ENCODE measurements around the gene CCDC71. TPM values are rescaled to one million over a fixed set of nuclear protein-coding genes. Genes with fewer than 3 reads are reported as not detected.

Gene CCDC71
- polyA plus RNA-seq, 3 donors, result 20.2 to 30.2 (median 24.3) TPM

- DNase-seq (ENCODE audit: extremely low read depth in 1 of 11, low read depth in 9 of 11, low spot score in 4 of 11), result no peak
Observed at GRCh38 chr3:49119439-49119838, 46.7 kb downstream of the CCDC71 start.

GRCh38 chr3:49119036-49119435 is 47.1 kb downstream of the CCDC71 start:
- DNase-seq (ENCODE audit: extremely low read depth in 1 of 11, low read depth in 9 of 11, low spot score in 4 of 11), result no peak

Other genes starting within 250 kb of the CCDC71 start
- 10 to 100 TPM; 68.6 to 98.2 (median 71.4) TPM for gene ARIH2, start 247.5 kb downstream of the CCDC71 start, polyA plus RNA-seq (ENCODE audit: insufficient read length in 3 of 3)
- gene P4HTM, start 176.1 kb downstream of the CCDC71 start, polyA plus RNA-seq (ENCODE audit: insufficient read length in 3 of 3), result 10 to 100 TPM; 36.5 to 52.1 (median 48.5) TPM
- gene WDR6, start 158.9 kb downstream of the CCDC71 start, polyA plus RNA-seq (ENCODE audit: insufficient read length in 3 of 3), result 100 to 1,000 TPM; 192 to 229 (median 222) TPM
- 10 to 100 TPM; 72.7 to 78.1 (median 72.7) TPM for gene DALRD3, start 147.8 kb downstream of the CCDC71 start, polyA plus RNA-seq (ENCODE audit: insufficient read length in 3 of 3)
- gene NDUFAF3, start 144.2 kb downstream of the CCDC71 start, polyA plus RNA-seq (ENCODE audit: insufficient read length in 3 of 3), result 10 to 100 TPM; 53.6 to 79.9 (median 69.9) TPM
- gene IMPDH2, start 136.9 kb downstream of the CCDC71 start, polyA plus RNA-seq (ENCODE audit: insufficient read length in 3 of 3), result 100 to 1,000 TPM; 216 to 230 (median 219) TPM
- 10 to 100 TPM; 82.2 to 93.0 (median 88.0) TPM for gene QRICH1, start 72.3 kb downstream of the CCDC71 start, polyA plus RNA-seq (ENCODE audit: insufficient read length in 3 of 3)
- gene QARS1, start 61.6 kb downstream of the CCDC71 start, polyA plus RNA-seq (ENCODE audit: insufficient read length in 3 of 3), result 100 to 1,000 TPM; 289 to 321 (median 300) TPM
- gene USP19, start 45.5 kb downstream of the CCDC71 start, polyA plus RNA-seq (ENCODE audit: insufficient read length in 3 of 3), result 10 to 100 TPM; 56.2 to 62.6 (median 60.1) TPM
- gene LAMB2, start 33.3 kb downstream of the CCDC71 start, polyA plus RNA-seq (ENCODE audit: insufficient read length in 3 of 3), result 100 to 1,000 TPM; 357 to 459 (median 441) TPM
- 10 to 100 TPM; 38.9 to 45.9 (median 40.0) TPM for gene KLHDC8B, start 5.3 kb upstream of the CCDC71 start, polyA plus RNA-seq (ENCODE audit: insufficient read length in 3 of 3)
- 10 to 100 TPM in 2 of 3 donors, 1 to 10 TPM in 1; 8.7 to 12.6 (median 10.6) TPM for gene C3orf62, start 110.9 kb upstream of the CCDC71 start, polyA plus RNA-seq (ENCODE audit: insufficient read length in 3 of 3)
- 10 to 100 TPM; 61.2 to 77.5 (median 66.5) TPM for gene USP4, start 173.7 kb upstream of the CCDC71 start, polyA plus RNA-seq (ENCODE audit: insufficient read length in 3 of 3)
- gene GPX1, start 192.0 kb upstream of the CCDC71 start, polyA plus RNA-seq (ENCODE audit: insufficient read length in 3 of 3), result 100 to 1,000 TPM in 2 of 3 donors, 10 to 100 TPM in 1; 96.7 to 170 (median 148) TPM
- 100 to 1,000 TPM; 481 to 531 (median 521) TPM for gene RHOA, start 245.6 kb upstream of the CCDC71 start, polyA plus RNA-seq (ENCODE audit: insufficient read length in 3 of 3)
- gene TCTA, start 246.1 kb upstream of the CCDC71 start, polyA plus RNA-seq (ENCODE audit: insufficient read length in 3 of 3), result 10 to 100 TPM; 33.9 to 36.7 (median 34.3) TPM

Measured in renal cortex interstitium (tissue), 11 donors.